Activated CD4-positive, alpha-beta memory T cell treated with anti-CD3 and anti-CD28 coated beads, Interleukin-2, amount 10 ng/mL, durations not matched to agents 7 days and 5 days (primary cell): ENCODE measurements around the gene ABCC6. TPM values are rescaled to one million over a fixed set of nuclear protein-coding genes. Genes with fewer than 3 reads are reported as not detected.
"Not testable (repeated sequence)": the region's sequence is repeated elsewhere in the genome, so short reads cannot be mapped to it uniquely, and the experiment has no call there.

Experiments used
- CTCF ChIA-PET: fragments of 350-600 bp; sonication (Branson Sonifier 250); formaldehyde crosslinking; loops from one replicate; lab custom pipeline; 2021; ENCODE audit warnings: antibody characterized with exemption, inconsistent platforms; lab: Charles Lee
- POLR2A ChIA-PET: fragments of 350-600 bp; sonication (Branson Sonifier 250); formaldehyde crosslinking; loops from one replicate; lab custom pipeline; 2021; ENCODE audit warnings: antibody characterized with exemption; lab: Charles Lee
- DNase-seq: peaks from one replicate; pipeline ENCODE4 v3.0.0-alpha.2; 2020
- H3K27ac Mint-ChIP-seq: one replicate; pipeline ENCODE4 v1.8.0; 2021; ENCODE audit warnings: mild to moderate bottlenecking, mixed read lengths
- H3K27me3 Mint-ChIP-seq: one replicate; pipeline ENCODE4 v1.8.0; 2021; ENCODE audit warnings: mixed read lengths
- H3K36me3 Mint-ChIP-seq: one replicate; pipeline ENCODE4 v1.8.0; 2021; ENCODE audit warnings: low read depth, mixed read lengths
- H3K4me1 Mint-ChIP-seq: one replicate; pipeline ENCODE4 v1.8.0; 2021; ENCODE audit warnings: mixed read lengths
- H3K4me3 Mint-ChIP-seq: one replicate; pipeline ENCODE4 v1.8.0; 2021; ENCODE audit warnings: mild to moderate bottlenecking, mixed read lengths
- H3K9me3 Mint-ChIP-seq: one replicate; pipeline ENCODE4 v1.8.0; 2021; ENCODE audit warnings: mixed read lengths
- total RNA-seq, 2 experiments: library from RNA; stranded (reverse); gene quantifications; one replicate each; pipeline ENCODE4 v1.2.3, GENCODE V29; 2021

The ABCC6 gene
- total RNA-seq, 2 experiments from 2014 or later: 0.05 TPM; not detected in 1

DNA sequence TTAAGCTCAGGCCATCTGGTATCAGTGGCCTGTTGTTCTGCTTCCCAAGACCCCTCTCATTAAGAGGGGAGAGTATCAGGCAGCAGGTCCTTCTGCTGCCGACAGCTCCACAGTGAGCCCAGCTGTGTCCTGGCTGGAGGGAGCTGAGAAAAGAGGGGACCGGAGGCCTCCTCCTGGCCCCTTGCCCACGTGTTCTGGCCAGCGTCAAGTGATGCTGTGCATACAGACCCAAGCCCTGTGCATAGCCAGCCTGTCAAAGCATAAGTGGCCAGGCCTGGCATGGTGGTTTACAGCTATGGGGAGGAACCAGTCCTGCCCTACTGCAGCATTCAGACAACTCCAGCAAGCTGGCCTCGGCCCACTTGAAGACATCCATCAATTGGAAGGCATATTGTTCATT is 48.0 kb downstream of the ABCC6 start:
- POLR2A ChIA-PET: no interaction called here
- no peak for DNase-seq
- no peak overlapping the region for H3K4me3 Mint-ChIP-seq

DNA sequence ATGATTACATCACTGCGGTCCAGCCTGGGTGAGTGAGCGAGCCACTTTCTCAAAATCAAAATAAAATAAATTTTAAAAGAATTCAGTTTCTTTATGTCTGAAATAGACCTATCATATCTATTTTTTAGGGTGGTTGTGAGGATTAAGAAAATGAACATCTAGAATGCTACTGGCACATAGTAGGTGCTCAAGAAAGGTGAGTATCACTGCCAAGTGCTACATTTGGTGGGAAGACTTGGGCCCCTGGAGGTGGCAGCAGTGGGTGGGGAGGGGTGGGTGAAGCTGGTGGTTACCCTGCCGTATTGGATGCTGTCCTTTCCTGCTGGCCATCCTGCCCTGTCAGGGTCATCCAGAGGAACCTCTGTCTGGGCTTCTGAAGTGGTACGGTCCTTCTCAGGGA is 50.3 kb downstream of the ABCC6 start:
- H3K27me3 Mint-ChIP-seq: no peaks in the 10 kb centered on the region
- peaks cover 3% of the 10 kb centered on the region for H3K9me3 Mint-ChIP-seq
- no peak overlapping the region for H3K4me3 Mint-ChIP-seq
- no peak overlapping the region for H3K27ac Mint-ChIP-seq
- ChIA-PET POLR2A (no interaction called here), CTCF (no interaction called here)
- no peaks in the 10 kb centered on the region for H3K36me3 Mint-ChIP-seq
- no peaks in the 10 kb centered on the region for H3K4me1 Mint-ChIP-seq
- no peak for DNase-seq

More for the DNA sequence above, 48.0 kb downstream of the ABCC6 start:
- H3K4me1 Mint-ChIP-seq: no peaks in the 10 kb centered on the region
- CTCF ChIA-PET: interaction anchor here (1.8 kb wide), 1 partner anchor 8 kb away, joined by 4 read pairs; no protein-coding TSS in a partner anchor
- H3K27ac Mint-ChIP-seq: no peak overlapping the region
- peaks cover 3% of the 10 kb centered on the region for H3K9me3 Mint-ChIP-seq
- no peaks in the 10 kb centered on the region for H3K36me3 Mint-ChIP-seq
- H3K27me3 Mint-ChIP-seq: no peaks in the 10 kb centered on the region

- Mint-ChIP-seq H3K4me1 (no peaks in the 10 kb centered on the region), H3K36me3 (no peaks in the 10 kb centered on the region), H3K27me3 (no peaks in the 10 kb centered on the region), H3K4me3 (no peak overlapping the region), H3K27ac (no peak overlapping the region), H3K9me3 (peaks cover 2% of the 10 kb centered on the region)
- CTCF ChIA-PET: no interaction called here
- DNase-seq: no peak
- POLR2A ChIA-PET: no interaction called here
These were observed 51.9 kb downstream of the ABCC6 start for GRCh38 chr16:16171332-16171919.

DNA sequence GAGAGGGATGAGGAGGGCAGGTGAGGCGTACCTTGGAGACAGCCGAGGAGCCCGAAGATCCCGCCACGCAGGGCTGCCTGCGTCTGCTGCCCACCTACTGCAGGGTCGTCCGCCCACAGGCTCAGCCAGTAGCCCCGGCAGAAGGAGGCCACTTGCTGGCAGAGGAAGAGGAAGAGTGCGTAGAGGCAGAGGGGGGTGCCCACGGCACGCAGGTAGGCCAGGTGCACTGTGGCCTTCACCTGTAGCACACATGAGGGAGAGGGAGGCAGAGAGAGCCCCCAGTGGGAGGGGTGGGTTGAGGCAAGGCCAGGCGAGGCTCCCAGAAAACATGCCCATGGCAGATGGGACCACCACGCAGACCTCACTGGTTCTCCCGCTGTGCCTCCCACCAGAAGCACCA is 53.7 kb downstream of the ABCC6 start:
- ChIA-PET CTCF (no interaction called here), POLR2A (no interaction called here)
- H3K36me3 Mint-ChIP-seq: no peaks in the 10 kb centered on the region
- no peaks in the 10 kb centered on the region for H3K4me1 Mint-ChIP-seq
- DNase-seq: no peak
- no peaks in the 10 kb centered on the region for H3K27me3 Mint-ChIP-seq
- H3K4me3 Mint-ChIP-seq: no peak overlapping the region
- no peaks in the 10 kb centered on the region for H3K9me3 Mint-ChIP-seq
- no peak overlapping the region for H3K27ac Mint-ChIP-seq

- Mint-ChIP-seq H3K9me3 (no peaks in the 10 kb centered on the region), H3K27me3 (no peaks in the 10 kb centered on the region), H3K36me3 (no peaks in the 10 kb centered on the region), H3K27ac (no peak overlapping the region), H3K4me1 (no peaks in the 10 kb centered on the region), H3K4me3 (no peak overlapping the region)
- no peak for DNase-seq
- ChIA-PET CTCF (no interaction called here), POLR2A (no interaction called here)
These were observed 54.9 kb downstream of the ABCC6 start for GRCh38 chr16:16168431-16168830.

- Mint-ChIP-seq H3K36me3 (no peaks in the 10 kb centered on the region), H3K4me3 (no peak overlapping the region), H3K9me3 (no peaks in the 10 kb centered on the region), H3K27ac (no peak overlapping the region), H3K27me3 (no peaks in the 10 kb centered on the region), H3K4me1 (no peaks in the 10 kb centered on the region)
- ChIA-PET CTCF (interaction anchor here (0.9 to 1.0 kb wide), 2 partner anchors 18 to 347 kb away, joined by 3 read pairs; no protein-coding TSS in a partner anchor), POLR2A (no interaction called here)
- DNase-seq: no peak
These were observed 55.4 kb downstream of the ABCC6 start for GRCh38 chr16:16167927-16168326.

- ChIA-PET POLR2A (no interaction called here), CTCF (interaction anchor here (0.9 to 1.0 kb wide), 2 partner anchors 19 to 346 kb away, joined by 3 read pairs; no protein-coding TSS in a partner anchor)
- Mint-ChIP-seq H3K27ac (no peak overlapping the region), H3K4me3 (no peak overlapping the region), H3K9me3 (no peaks in the 10 kb centered on the region), H3K36me3 (no peaks in the 10 kb centered on the region), H3K27me3 (peaks cover under 1% of the 10 kb centered on the region), H3K4me1 (no peaks in the 10 kb centered on the region)
- DNase-seq: no peak
These were observed 56.3 kb downstream of the ABCC6 start for GRCh38 chr16:16166949-16167348.

- Mint-ChIP-seq H3K4me3 (no peak overlapping the region), H3K4me1 (no peaks in the 10 kb centered on the region), H3K36me3 (no peaks in the 10 kb centered on the region), H3K27me3 (peaks cover 3% of the 10 kb centered on the region), H3K27ac (no peak overlapping the region), H3K9me3 (no peaks in the 10 kb centered on the region)
- CTCF ChIA-PET: no interaction called here
- no peak for DNase-seq
- POLR2A ChIA-PET: no interaction called here
These were observed 57.2 kb downstream of the ABCC6 start for GRCh38 chr16:16166085-16166484.

DNA sequence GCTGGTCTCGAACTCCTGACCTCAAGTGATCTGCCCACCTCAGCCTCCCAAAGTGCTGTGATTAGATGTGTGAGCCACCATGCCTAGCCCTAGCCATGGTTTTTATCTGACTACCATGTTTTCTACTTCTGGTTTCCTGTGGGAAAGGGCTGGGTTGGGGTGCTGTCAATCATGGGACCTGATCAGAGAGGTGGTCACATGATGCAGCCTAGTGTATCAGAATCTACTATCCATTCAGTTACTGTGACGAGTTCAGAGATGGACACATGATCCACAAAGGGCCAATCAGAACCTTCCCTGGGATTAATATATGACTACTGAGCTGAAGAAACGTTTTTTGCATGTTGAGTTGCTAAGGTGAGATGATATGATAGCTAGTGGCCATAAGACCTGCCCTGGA is 59.1 kb downstream of the ABCC6 start:
- Mint-ChIP-seq H3K4me3 (no peak overlapping the region), H3K27me3 (peaks cover 3% of the 10 kb centered on the region), H3K4me1 (no peaks in the 10 kb centered on the region), H3K27ac (no peak overlapping the region), H3K9me3 (peaks cover 5% of the 10 kb centered on the region), H3K36me3 (no peaks in the 10 kb centered on the region)
- no peak for DNase-seq
- ChIA-PET POLR2A (no interaction called here), CTCF (no interaction called here)

DNA sequence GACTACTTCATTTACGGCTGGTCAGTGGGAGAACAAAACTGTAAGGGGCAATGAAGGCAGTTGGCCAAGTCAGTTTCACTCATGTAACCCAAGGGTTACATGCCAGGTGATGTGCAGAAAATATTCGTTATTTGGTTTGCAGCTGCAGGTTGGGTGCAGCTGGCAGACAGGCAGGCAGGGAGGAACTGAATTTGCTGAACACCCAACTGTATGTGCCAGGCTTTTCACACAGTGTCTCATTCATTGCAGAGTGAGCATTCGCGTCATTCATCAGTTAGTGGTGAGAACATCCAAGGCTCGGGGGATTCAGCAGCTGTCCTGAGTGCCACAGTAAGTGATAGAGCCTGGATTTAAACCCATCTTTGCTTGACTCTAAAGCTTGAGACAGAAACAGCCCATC is 59.7 kb downstream of the ABCC6 start:
- H3K27ac Mint-ChIP-seq: no peak overlapping the region
- peaks cover 3% of the 10 kb centered on the region for H3K27me3 Mint-ChIP-seq
- POLR2A ChIA-PET: no interaction called here
- H3K4me3 Mint-ChIP-seq: no peak overlapping the region
- no peaks in the 10 kb centered on the region for H3K4me1 Mint-ChIP-seq
- no peaks in the 10 kb centered on the region for H3K36me3 Mint-ChIP-seq
- peaks cover 11% of the 10 kb centered on the region for H3K9me3 Mint-ChIP-seq
- DNase-seq: no peak
- CTCF ChIA-PET: no interaction called here

GRCh38 chr16:16163109-16163508 is 60.2 kb downstream of the ABCC6 start:
- Mint-ChIP-seq H3K4me1 (no peaks in the 10 kb centered on the region), H3K4me3 (no peak overlapping the region), H3K27ac (no peak overlapping the region), H3K36me3 (no peaks in the 10 kb centered on the region), H3K27me3 (peaks cover 3% of the 10 kb centered on the region), H3K9me3 (peaks cover 15% of the 10 kb centered on the region)
- CTCF ChIA-PET: no interaction called here
- no peak for DNase-seq
- POLR2A ChIA-PET: no interaction called here

DNA sequence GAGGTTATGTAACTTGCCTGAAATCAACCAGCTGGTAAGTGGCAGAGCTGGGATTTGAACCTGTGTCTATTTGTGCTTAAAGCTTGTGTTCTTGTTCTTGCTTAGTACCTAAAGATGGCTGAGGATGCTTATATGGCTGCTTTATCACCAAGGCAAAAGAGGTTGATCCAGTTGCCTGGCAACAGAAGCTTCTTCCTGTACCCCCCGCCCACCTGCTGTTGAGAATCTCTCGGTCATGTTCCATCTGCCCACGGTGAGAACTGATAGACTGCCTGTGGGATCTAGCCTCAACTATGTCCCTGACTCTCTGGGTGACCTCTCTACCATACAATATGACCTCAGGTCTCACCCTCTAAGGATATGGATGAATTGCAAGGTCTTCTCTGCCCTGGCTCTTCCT is 60.7 kb downstream of the ABCC6 start:
- H3K4me3 Mint-ChIP-seq: no peak overlapping the region
- ChIA-PET CTCF (no interaction called here), POLR2A (no interaction called here)
- no peak overlapping the region for H3K27ac Mint-ChIP-seq
- no peaks in the 10 kb centered on the region for H3K36me3 Mint-ChIP-seq
- peaks cover 17% of the 10 kb centered on the region for H3K9me3 Mint-ChIP-seq
- no peak for DNase-seq
- H3K27me3 Mint-ChIP-seq: peaks cover 3% of the 10 kb centered on the region
- no peaks in the 10 kb centered on the region for H3K4me1 Mint-ChIP-seq

DNA sequence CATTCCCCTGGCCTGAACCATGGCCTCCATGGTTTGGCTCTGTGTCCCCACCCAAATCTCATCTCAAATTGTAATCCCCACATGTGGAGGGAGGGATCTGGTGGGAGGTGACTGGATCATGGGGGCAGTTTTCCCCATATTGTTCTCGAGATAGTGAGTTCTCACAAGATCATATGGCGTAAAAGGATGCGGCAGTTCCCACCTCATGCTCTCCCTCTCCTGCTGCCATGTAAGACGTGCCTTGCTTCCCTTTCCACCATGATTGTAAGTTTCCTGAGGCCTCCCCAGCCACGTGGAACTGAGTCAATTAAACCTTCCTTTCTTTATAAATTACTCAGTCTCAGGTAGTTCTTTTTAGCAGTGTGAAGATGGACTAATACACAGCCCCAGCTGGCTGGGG is 61.5 kb downstream of the ABCC6 start:
- POLR2A ChIA-PET, H3K36me3 Mint-ChIP-seq, H3K27ac Mint-ChIP-seq, DNase-seq, H3K27me3 Mint-ChIP-seq, H3K4me1 Mint-ChIP-seq, CTCF ChIA-PET, H3K4me3 Mint-ChIP-seq: not testable (repeated sequence)
- H3K9me3 Mint-ChIP-seq: peaks cover 17% of the 10 kb centered on the region

GRCh38 chr16:16161319-16161718 is 62.0 kb downstream of the ABCC6 start:
- Mint-ChIP-seq H3K4me3 (no peak overlapping the region), H3K9me3 (peaks cover 17% of the 10 kb centered on the region), H3K27me3 (peaks cover 3% of the 10 kb centered on the region), H3K36me3 (no peaks in the 10 kb centered on the region), H3K27ac (no peak overlapping the region), H3K4me1 (no peaks in the 10 kb centered on the region)
- POLR2A ChIA-PET: no interaction called here
- CTCF ChIA-PET: interaction anchor here (0.6 kb wide), 1 partner anchor 407 kb away, joined by 3 read pairs; no protein-coding TSS in a partner anchor
- DNase-seq: no peak
